Peyer's patch (tissue), 4 donors: ENCODE measurements around the gene SRC.

Source experiments
- CTCF ChIP-seq, 6 experiments: fragments of 450-650 bp in 4 of 6; fragments of 200-600 bp in 2 of 6; sonication (generic) in 1 of 6; IDR thresholded peaks; one replicate each; pipeline ENCODE4 v1.5.1; 2017 to 2019; ENCODE audit warnings: antibody characterized with exemption in 6 of 6, mild to moderate bottlenecking in 3 of 6, moderate library complexity in 1 of 6
- POLR2A ChIP-seq, 2 donors: fragments of 450-650 bp; IDR thresholded peaks; one replicate each; pipeline ENCODE4 v1.5.1; 2017; ENCODE audit warnings: antibody characterized with exemption in 2 of 2, mild to moderate bottlenecking in 2 of 2, moderate library complexity in 2 of 2

- TF ChIP-seq CTCF (IDR thresholded peaks at IDR 0.05), result no peak
- no peak for TF ChIP-seq POLR2A (IDR thresholded peaks at IDR 0.05)
Measured at GRCh38 chr20:37305079-37305478, 40.9 kb upstream of the SRC start.
